Measurements from ENCODE around the gene KRTAP20-2. TPM values are rescaled to one million over a fixed set of nuclear protein-coding genes. Genes with fewer than 3 reads are reported as not detected.

KRTAP20-2 gene
- total RNA-seq, 4 donors from 2014 or later: not detected

- no peak for DNase-seq
- H3K9me3 ChIP-seq: no peaks in the 10 kb centered on the region
- H3K36me3 ChIP-seq: no peaks in the 10 kb centered on the region
- TF ChIP-seq POLR2A (IDR thresholded peaks at IDR 0.05) (no peak), CTCF (IDR thresholded peaks at IDR 0.05) (no peak)
- H3K4me1 ChIP-seq: no peaks in the 10 kb centered on the region
- H3K27me3 ChIP-seq: no peaks in the 10 kb centered on the region
- H3K27ac ChIP-seq: no peak overlapping the region
- intact Hi-C loops (cut with DNase I; ENCODE audit: low total_unique reads): no loop called here
- no peak overlapping the region for H3K4me3 ChIP-seq
Measured at GRCh38 chr21:30668776-30669175, 33.8 kb downstream of the KRTAP20-2 start.

- no peak overlapping the region for H3K4me3 ChIP-seq
- no peak for TF ChIP-seq CTCF (IDR thresholded peaks at IDR 0.05)
- TF ChIP-seq POLR2A (IDR thresholded peaks at IDR 0.05): no peak
- DNase-seq: no peak
- H3K27me3 ChIP-seq: no peaks in the 10 kb centered on the region
- H3K36me3 ChIP-seq: no peaks in the 10 kb centered on the region
- intact Hi-C loops (cut with DNase I; ENCODE audit: low total_unique reads): no loop called here
- no peaks in the 10 kb centered on the region for H3K9me3 ChIP-seq
- H3K4me1 ChIP-seq: no peaks in the 10 kb centered on the region
- no peak overlapping the region for H3K27ac ChIP-seq
Measured at GRCh38 chr21:30672985-30673650, 38.1 kb downstream of the KRTAP20-2 start.

GRCh38 chr21:30674312-30674711 lies 39.3 kb downstream of the KRTAP20-2 start:
- no peaks in the 10 kb centered on the region for H3K27me3 ChIP-seq
- intact Hi-C loops (cut with DNase I; ENCODE audit: low total_unique reads): no loop called here
- H3K9me3 ChIP-seq: no peaks in the 10 kb centered on the region
- TF ChIP-seq POLR2A (IDR thresholded peaks at IDR 0.05) (no peak), CTCF (IDR thresholded peaks at IDR 0.05) (no peak)
- H3K36me3 ChIP-seq: no peaks in the 10 kb centered on the region
- H3K4me3 ChIP-seq: no peak overlapping the region
- H3K4me1 ChIP-seq: no peaks in the 10 kb centered on the region
- no peak for DNase-seq
- no peak overlapping the region for H3K27ac ChIP-seq

- intact Hi-C loops (cut with DNase I; ENCODE audit: low total_unique reads): no loop called here
- H3K9me3 ChIP-seq: no peaks in the 10 kb centered on the region
- TF ChIP-seq CTCF (IDR thresholded peaks at IDR 0.05) (no peak), POLR2A (IDR thresholded peaks at IDR 0.05) (no peak)
- DNase-seq: no peak
- H3K4me3 ChIP-seq: no peak overlapping the region
- no peaks in the 10 kb centered on the region for H3K4me1 ChIP-seq
- H3K36me3 ChIP-seq: no peaks in the 10 kb centered on the region
- H3K27ac ChIP-seq: no peak overlapping the region
- no peaks in the 10 kb centered on the region for H3K27me3 ChIP-seq
Measured at GRCh38 chr21:30676737-30677136, 41.7 kb downstream of the KRTAP20-2 start.

GRCh38 chr21:30680586-30680985 lies 45.6 kb downstream of the KRTAP20-2 start:
- Histone ChIP-seq H3K4me1 (no peaks in the 10 kb centered on the region), H3K4me3 (no peak overlapping the region), H3K27ac (no peak overlapping the region), H3K9me3 (no peaks in the 10 kb centered on the region), H3K27me3 (no peaks in the 10 kb centered on the region), H3K36me3 (no peaks in the 10 kb centered on the region)
- intact Hi-C loops (cut with DNase I; ENCODE audit: low total_unique reads): no loop called here
- no peak for DNase-seq
- TF ChIP-seq CTCF (IDR thresholded peaks at IDR 0.05): no peak
- TF ChIP-seq POLR2A (IDR thresholded peaks at IDR 0.05): no peak

Data from uterus (tissue), 4 donors.